GM12878 (cell line): ENCODE data around the gene RBBP4. TPM values are rescaled to one million over a fixed set of nuclear protein-coding genes. Genes with fewer than 3 reads are reported as not detected.
A peak's percentile ranks its signal among the peaks of the same experiment; 100 is the strongest.

ENCODE experiments used
- BACH1 ChIP-seq: fragments of 450-650 bp; IDR thresholded peaks from 2 replicates; pipeline ENCODE4 v1.6.1; 2017; ENCODE audit warnings: mild to moderate bottlenecking, borderline replicate concordance
- CHD2 ChIP-seq: IDR thresholded peaks from 2 replicates; pipeline ENCODE4 v1.6.1; 2011; ENCODE audit warnings: low read depth, low read length, improper control_type of control experiment, borderline replicate concordance
- CREM ChIP-seq: IDR thresholded peaks from 2 replicates; pipeline ENCODE4 v1.6.1; 2014; ENCODE audit warnings: antibody characterized with exemption, low read depth
- IRF4 ChIP-seq: IDR thresholded peaks from 2 replicates; pipeline ENCODE4 v1.6.1; 2011; ENCODE audit warnings: low read depth, low read length
- MEF2A ChIP-seq: IDR thresholded peaks from 2 replicates; pipeline ENCODE4 v1.6.1; 2011; ENCODE audit warnings: low read depth, mild to moderate bottlenecking, low read length, moderate library complexity; ENCODE audit not compliant: insufficient read depth
- MTA2 ChIP-seq: fragments of 450-650 bp; IDR thresholded peaks from 2 replicates; pipeline ENCODE4 v1.6.1; 2016; ENCODE audit warnings: low read depth, mild to moderate bottlenecking, moderate library complexity
- MYC ChIP-seq: IDR thresholded peaks from 2 replicates; pipeline ENCODE4 v1.6.1; 2011; ENCODE audit warnings: mild to moderate bottlenecking, low read length, moderate library complexity, inconsistent platforms; ENCODE audit not compliant: insufficient read depth, insufficient replicate concordance, insufficient read length, severe bottlenecking
- NFYB ChIP-seq: IDR thresholded peaks from 2 replicates; pipeline ENCODE4 v1.6.1; 2011; ENCODE audit warnings: low read depth, mild to moderate bottlenecking, low read length, improper control_type of control experiment, moderate library complexity; ENCODE audit not compliant: insufficient read depth
- RB1 ChIP-seq: fragments of 450-650 bp; formaldehyde crosslinking; IDR thresholded peaks from 2 replicates; pipeline ENCODE4 v1.6.1; 2017; ENCODE audit warnings: mild to moderate bottlenecking, borderline replicate concordance
- RCOR1 ChIP-seq: conservative IDR thresholded peaks from 2 replicates; pipeline ENCODE4 v1.6.1; 2012; ENCODE audit warnings: low read depth, low read length, improper control_type of control experiment
- SIN3A ChIP-seq: IDR thresholded peaks from 2 replicates; pipeline ENCODE4 v1.6.1; 2012; ENCODE audit warnings: low read depth, low read length, improper control_type of control experiment
- TCF3 ChIP-seq: IDR thresholded peaks from 2 replicates; pipeline ENCODE4 v1.6.1; 2012; ENCODE audit warnings: low read depth, mild to moderate bottlenecking, low read length, borderline replicate concordance; ENCODE audit not compliant: insufficient read depth
- ZBED1 ChIP-seq: IDR thresholded peaks from 2 replicates; pipeline ENCODE4 v1.6.1; 2016; ENCODE audit warnings: borderline replicate concordance
- ZNF217 ChIP-seq: fragments of 450-650 bp; IDR thresholded peaks from 2 replicates; pipeline ENCODE4 v1.6.1; 2017; ENCODE audit warnings: antibody characterized with exemption, mild to moderate bottlenecking
- ZNF24 ChIP-seq: fragments of 450-650 bp; IDR thresholded peaks from 2 replicates; pipeline ENCODE4 v1.6.1; 2017; ENCODE audit warnings: antibody characterized with exemption, mild to moderate bottlenecking
- polyA plus RNA-seq, 11 experiments: library from polyadenylated mRNA; depleted of rRNA in 4 of 11; unstranded in 6 of 11; stranded (reverse) in 5 of 11; fragments of >200 nt; fragmentation: Nextera tagmentation in 4 of 11; fragmentation: Illumina TruSeq in 1 of 11; extraction: Ambion mirVana in 4 of 11; extraction: Trizol in 1 of 11; gene quantifications; 1 replicate in 1 of 11; 2 replicates in 10 of 11; pipeline versions ENCODE4 v1.2.1 to v1.2.3, GENCODE V29; 2011 to 2016; ENCODE audit warnings: inconsistent platforms in 2 of 11, missing spikeins in 2 of 11, low read depth in 1 of 11
- total RNA-seq, 4 experiments: library from RNA; depleted of rRNA in 3 of 4; stranded (reverse); fragments of >200 nt in 3 of 4; fragmentation: Illumina TruSeq in 1 of 4; extraction: Trizol in 1 of 4; gene quantifications; 2 replicates each; pipeline versions ENCODE4 v1.2.1 to v1.2.3, GENCODE V29; 2013 to 2021
- TF ChIP-seq, protein P1 (sequence below): IDR thresholded peaks from 2 replicates; pipeline ENCODE4 v1.6.1; 2012; ENCODE audit warnings: low read length, inconsistent platforms
- TF ChIP-seq, protein P2 (sequence below): fragments of 450-650 bp; IDR thresholded peaks from 2 replicates; pipeline ENCODE4 v1.6.1; 2017; ENCODE audit warnings: mild to moderate bottlenecking, moderate library complexity
- TF ChIP-seq, protein P3 (sequence below): fragments of 450-650 bp; formaldehyde crosslinking; IDR thresholded peaks from 2 replicates; pipeline ENCODE4 v1.5.0; 2022; ENCODE audit warnings: mild to moderate bottlenecking, missing genetic modification characterization

Gene RBBP4
- total and polyA plus RNA-seq, 10 of the 15 experiments (the other 5 are each of a cell fraction or from before 2014, with no cell fraction given) = 120 to 357 (median 231) TPM

DNA sequence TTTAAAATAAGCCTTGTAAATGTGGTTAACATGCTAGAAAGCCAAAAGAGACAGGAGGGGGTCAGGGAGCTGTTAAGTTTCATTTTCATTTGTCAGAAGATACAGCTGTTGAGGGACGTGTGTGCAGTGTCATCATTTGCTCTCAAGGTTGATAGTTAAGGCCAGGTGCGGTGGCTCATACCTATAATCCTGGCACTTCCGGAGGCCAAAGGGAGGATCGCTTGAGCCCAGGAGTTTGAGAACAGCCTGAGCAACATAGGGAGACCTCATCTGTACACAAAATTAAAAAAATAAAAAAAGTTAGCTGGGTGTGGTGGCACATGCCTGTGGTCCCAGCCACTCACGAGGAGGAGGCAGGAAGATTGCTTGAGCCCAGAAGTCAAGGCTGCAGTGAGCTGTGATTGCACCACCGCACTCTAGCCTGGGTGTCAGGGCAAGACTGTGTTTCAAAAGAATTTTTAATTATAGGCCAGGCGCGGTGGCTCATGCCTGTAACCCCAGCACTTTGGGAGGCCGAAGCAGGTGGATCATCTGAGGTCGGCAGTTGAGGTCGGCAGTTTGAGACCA is 23.3 kb upstream of the RBBP4 start (continued):
- TF ChIP-seq, protein P1, sequence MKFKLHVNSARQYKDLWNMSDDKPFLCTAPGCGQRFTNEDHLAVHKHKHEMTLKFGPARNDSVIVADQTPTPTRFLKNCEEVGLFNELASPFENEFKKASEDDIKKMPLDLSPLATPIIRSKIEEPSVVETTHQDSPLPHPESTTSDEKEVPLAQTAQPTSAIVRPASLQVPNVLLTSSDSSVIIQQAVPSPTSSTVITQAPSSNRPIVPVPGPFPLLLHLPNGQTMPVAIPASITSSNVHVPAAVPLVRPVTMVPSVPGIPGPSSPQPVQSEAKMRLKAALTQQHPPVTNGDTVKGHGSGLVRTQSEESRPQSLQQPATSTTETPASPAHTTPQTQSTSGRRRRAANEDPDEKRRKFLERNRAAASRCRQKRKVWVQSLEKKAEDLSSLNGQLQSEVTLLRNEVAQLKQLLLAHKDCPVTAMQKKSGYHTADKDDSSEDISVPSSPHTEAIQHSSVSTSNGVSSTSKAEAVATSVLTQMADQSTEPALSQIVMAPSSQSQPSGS = 0 out of 2 replicates have a peak, but pooled peaks have one; percentile 48
- TF ChIP-seq CREM = peak; percentile 58
- TF ChIP-seq ZBED1 = no peak
- no peak for TF ChIP-seq ZNF217
- 0 out of 2 replicates have a peak, but pooled peaks have one; percentile 53 for TF ChIP-seq MTA2
- no peak for TF ChIP-seq MEF2A
- TF ChIP-seq, protein P2, sequence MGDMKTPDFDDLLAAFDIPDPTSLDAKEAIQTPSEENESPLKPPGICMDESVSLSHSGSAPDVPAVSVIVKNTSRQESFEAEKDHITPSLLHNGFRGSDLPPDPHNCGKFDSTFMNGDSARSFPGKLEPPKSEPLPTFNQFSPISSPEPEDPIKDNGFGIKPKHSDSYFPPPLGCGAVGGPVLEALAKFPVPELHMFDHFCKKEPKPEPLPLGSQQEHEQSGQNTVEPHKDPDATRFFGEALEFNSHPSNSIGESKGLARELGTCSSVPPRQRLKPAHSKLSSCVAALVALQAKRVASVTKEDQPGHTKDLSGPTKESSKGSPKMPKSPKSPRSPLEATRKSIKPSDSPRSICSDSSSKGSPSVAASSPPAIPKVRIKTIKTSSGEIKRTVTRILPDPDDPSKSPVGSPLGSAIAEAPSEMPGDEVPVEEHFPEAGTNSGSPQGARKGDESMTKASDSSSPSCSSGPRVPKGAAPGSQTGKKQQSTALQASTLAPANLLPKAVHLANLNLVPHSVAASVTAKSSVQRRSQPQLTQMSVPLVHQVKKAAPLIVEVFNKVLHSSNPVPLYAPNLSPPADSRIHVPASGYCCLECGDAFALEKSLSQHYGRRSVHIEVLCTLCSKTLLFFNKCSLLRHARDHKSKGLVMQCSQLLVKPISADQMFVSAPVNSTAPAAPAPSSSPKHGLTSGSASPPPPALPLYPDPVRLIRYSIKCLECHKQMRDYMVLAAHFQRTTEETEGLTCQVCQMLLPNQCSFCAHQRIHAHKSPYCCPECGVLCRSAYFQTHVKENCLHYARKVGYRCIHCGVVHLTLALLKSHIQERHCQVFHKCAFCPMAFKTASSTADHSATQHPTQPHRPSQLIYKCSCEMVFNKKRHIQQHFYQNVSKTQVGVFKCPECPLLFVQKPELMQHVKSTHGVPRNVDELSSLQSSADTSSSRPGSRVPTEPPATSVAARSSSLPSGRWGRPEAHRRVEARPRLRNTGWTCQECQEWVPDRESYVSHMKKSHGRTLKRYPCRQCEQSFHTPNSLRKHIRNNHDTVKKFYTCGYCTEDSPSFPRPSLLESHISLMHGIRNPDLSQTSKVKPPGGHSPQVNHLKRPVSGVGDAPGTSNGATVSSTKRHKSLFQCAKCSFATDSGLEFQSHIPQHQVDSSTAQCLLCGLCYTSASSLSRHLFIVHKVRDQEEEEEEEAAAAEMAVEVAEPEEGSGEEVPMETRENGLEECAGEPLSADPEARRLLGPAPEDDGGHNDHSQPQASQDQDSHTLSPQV = no peak
- TF ChIP-seq RB1 = no peak
- TF ChIP-seq ZNF24 = no peak
- no peak for TF ChIP-seq MYC
- no peak for TF ChIP-seq RCOR1
- no peak for TF ChIP-seq CHD2
- no peak for TF ChIP-seq IRF4
- TF ChIP-seq NFYB = 0 out of 2 replicates have a peak, but pooled peaks have one; percentile 29
- 0 out of 2 replicates have a peak, but pooled peaks have one; percentile 29 for TF ChIP-seq SIN3A
- no peak for TF ChIP-seq BACH1
- TF ChIP-seq, protein P3, sequence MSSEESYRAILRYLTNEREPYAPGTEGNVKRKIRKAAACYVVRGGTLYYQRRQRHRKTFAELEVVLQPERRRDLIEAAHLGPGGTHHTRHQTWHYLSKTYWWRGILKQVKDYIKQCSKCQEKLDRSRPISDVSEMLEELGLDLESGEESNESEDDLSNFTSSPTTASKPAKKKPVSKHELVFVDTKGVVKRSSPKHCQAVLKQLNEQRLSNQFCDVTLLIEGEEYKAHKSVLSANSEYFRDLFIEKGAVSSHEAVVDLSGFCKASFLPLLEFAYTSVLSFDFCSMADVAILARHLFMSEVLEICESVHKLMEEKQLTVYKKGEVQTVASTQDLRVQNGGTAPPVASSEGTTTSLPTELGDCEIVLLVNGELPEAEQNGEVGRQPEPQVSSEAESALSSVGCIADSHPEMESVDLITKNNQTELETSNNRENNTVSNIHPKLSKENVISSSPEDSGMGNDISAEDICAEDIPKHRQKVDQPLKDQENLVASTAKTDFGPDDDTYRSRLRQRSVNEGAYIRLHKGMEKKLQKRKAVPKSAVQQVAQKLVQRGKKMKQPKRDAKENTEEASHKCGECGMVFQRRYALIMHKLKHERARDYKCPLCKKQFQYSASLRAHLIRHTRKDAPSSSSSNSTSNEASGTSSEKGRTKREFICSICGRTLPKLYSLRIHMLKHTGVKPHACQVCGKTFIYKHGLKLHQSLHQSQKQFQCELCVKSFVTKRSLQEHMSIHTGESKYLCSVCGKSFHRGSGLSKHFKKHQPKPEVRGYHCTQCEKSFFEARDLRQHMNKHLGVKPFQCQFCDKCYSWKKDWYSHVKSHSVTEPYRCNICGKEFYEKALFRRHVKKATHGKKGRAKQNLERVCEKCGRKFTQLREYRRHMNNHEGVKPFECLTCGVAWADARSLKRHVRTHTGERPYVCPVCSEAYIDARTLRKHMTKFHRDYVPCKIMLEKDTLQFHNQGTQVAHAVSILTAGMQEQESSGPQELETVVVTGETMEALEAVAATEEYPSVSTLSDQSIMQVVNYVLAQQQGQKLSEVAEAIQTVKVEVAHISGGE (CRISPR knock-in tag) = no peak
- peak; percentile 75; the same call in 1 of the 2 replicates for TF ChIP-seq TCF3
